Fibroblast of lung (primary cell): ENCODE measurements around the gene MACROD1.

Experiments
- EZH2 ChIP-seq: IDR thresholded peaks from 2 replicates; pipeline ENCODE4 v1.5.1; 2012; ENCODE audit warnings: low read length, control low read depth, mild to moderate bottlenecking; ENCODE audit errors: missing control alignments
- TF ChIP-seq, protein P1 (sequence below), 2 donors: IDR thresholded peaks in 1 of 2; conservative IDR thresholded peaks in 1 of 2; 1 replicate in 1 of 2; 2 replicates in 1 of 2; pipeline ENCODE4 v1.5.1; 2011 to 2012; ENCODE audit warnings: low read length in 2 of 2, control low read depth in 1 of 2, inconsistent platforms in 1 of 2, low read depth in 1 of 2, mild to moderate bottlenecking in 1 of 2

DNA sequence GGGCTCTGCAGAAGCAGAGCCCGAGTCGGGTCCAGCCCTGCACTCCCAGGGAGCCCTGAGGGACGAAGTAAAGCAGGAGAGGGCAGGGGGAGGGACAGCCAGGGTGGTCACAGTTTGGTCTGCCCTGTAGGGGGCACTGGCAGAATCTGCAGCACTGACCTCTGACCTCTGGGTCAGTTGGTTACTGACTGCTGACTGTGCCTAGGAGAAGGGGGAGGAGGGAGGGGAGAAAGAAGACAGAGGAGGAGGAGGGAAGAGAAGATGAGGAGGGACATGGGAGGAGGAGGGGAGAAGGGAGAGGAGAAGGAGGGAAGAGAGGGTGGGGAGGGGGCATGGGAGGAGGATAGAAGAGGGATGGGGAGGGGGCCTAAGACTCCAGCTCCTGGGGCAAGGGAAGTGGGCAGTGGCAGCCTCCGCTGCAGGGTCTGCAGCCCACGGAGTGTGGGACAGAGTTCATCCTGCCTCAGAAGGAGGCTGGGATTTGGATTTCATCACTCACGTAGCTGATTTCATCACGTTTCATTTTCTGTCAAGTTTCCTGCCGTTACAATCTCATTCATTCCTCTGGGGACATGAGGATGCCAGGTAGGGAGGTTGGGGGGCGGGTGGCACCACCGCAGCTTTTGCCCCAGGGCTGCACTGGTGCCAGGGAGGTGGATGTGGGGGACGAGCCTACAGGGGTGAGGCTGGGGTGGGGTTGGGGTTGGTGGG lies 75.0 kb downstream of the MACROD1 start:
- TF ChIP-seq, protein P1, sequence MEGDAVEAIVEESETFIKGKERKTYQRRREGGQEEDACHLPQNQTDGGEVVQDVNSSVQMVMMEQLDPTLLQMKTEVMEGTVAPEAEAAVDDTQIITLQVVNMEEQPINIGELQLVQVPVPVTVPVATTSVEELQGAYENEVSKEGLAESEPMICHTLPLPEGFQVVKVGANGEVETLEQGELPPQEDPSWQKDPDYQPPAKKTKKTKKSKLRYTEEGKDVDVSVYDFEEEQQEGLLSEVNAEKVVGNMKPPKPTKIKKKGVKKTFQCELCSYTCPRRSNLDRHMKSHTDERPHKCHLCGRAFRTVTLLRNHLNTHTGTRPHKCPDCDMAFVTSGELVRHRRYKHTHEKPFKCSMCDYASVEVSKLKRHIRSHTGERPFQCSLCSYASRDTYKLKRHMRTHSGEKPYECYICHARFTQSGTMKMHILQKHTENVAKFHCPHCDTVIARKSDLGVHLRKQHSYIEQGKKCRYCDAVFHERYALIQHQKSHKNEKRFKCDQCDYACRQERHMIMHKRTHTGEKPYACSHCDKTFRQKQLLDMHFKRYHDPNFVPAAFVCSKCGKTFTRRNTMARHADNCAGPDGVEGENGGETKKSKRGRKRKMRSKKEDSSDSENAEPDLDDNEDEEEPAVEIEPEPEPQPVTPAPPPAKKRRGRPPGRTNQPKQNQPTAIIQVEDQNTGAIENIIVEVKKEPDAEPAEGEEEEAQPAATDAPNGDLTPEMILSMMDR (conservative IDR thresholded peaks at IDR 0.05 in 1 of 2, IDR thresholded peaks at IDR 0.05 in 1 of 2; ENCODE audit: low read depth in 1 of 2, low read length in 2 of 2), result peak in 1 of 2 donors; percentile 16
- no peak for TF ChIP-seq EZH2
